Frontal cortex (tissue), 4 donors: ENCODE results near the gene DAW1. TPM values are rescaled to one million over a fixed set of nuclear protein-coding genes. Genes with fewer than 3 reads are reported as not detected.
"Not testable (repeated sequence)": the region's sequence is repeated elsewhere in the genome, so short reads cannot be mapped to it uniquely, and the experiment has no call there.

ENCODE experiments used
- DNase-seq, 2 donors: peaks; one replicate each; pipeline ENCODE4 v3.0.0; 2012; ENCODE audit warnings: low spot score in 2 of 2
- FAIRE-seq: peaks from 2 replicates; lab custom pipeline; 2012; peaks lifted over from hg19 to GRCh38; lab: Jason Lieb, UNC
- total RNA-seq: library from RNA; depleted of rRNA; stranded (reverse); fragments of >200 nt; gene quantifications from one replicate; pipeline ENCODE4 v1.2.3, GENCODE V29; 2014
- donor health status: control.
- donor health status: control.
- donor health status: control.

DAW1 gene
- total RNA-seq: 1.2 TPM

- FAIRE-seq: no peak
- DNase-seq: peak in 1 of 2 donors; percentile 74
Observed at GRCh38 chr2:227871375-227871791, at the start of gene DAW1. DAW1 (plus strand) TSS chr2:227871631; CDS start chr2:227871690, 59 bp downstream.

- FAIRE-seq (no peak), DNase-seq (no peak)
Observed at GRCh38 chr2:227822416-227823003, 48.9 kb upstream of the DAW1 start.

GRCh38 chr2:227823922-227824321, 47.5 kb upstream of the DAW1 start:
- DNase-seq (no peak), FAIRE-seq (no peak)

- FAIRE-seq: no peak
- no peak for DNase-seq
Observed at GRCh38 chr2:227824711-227825110, 46.7 kb upstream of the DAW1 start.

GRCh38 chr2:227826019-227826521, 45.4 kb upstream of the DAW1 start:
- FAIRE-seq: no peak
- peak in 1 of 2 donors; percentile 11 for DNase-seq

- DNase-seq (no peak), FAIRE-seq (no peak)
Observed at GRCh38 chr2:227826563-227826962, 44.9 kb upstream of the DAW1 start.

GRCh38 chr2:227827143-227827542, 44.3 kb upstream of the DAW1 start:
- FAIRE-seq (no peak), DNase-seq (no peak)

GRCh38 chr2:227828477-227828912, 42.9 kb upstream of the DAW1 start:
- no peak for FAIRE-seq
- no peak for DNase-seq

GRCh38 chr2:227829337-227829736, 42.1 kb upstream of the DAW1 start:
- FAIRE-seq: no peak
- DNase-seq: no peak

GRCh38 chr2:227834423-227834822, 37.0 kb upstream of the DAW1 start:
- FAIRE-seq (no peak), DNase-seq (no peak)

GRCh38 chr2:227834916-227835650, 36.3 kb upstream of the DAW1 start:
- DNase-seq (no peak), FAIRE-seq (no peak)

GRCh38 chr2:227839339-227840129, 31.9 kb upstream of the DAW1 start:
- FAIRE-seq, DNase-seq: not testable (repeated sequence)

- DNase-seq: no peak
- FAIRE-seq: no peak
Observed at GRCh38 chr2:227846831-227847230, 24.6 kb upstream of the DAW1 start.

- no peak for FAIRE-seq
Observed at GRCh38 chr2:227848146-227848545, 23.3 kb upstream of the DAW1 start.

GRCh38 chr2:227848586-227848985, 22.8 kb upstream of the DAW1 start:
- FAIRE-seq (no peak), DNase-seq (no peak)

More at GRCh38 chr2:227848146-227848545, 23.3 kb upstream of the DAW1 start:
- DNase-seq: no peak

GRCh38 chr2:227849906-227850305, 21.5 kb upstream of the DAW1 start:
- no peak for FAIRE-seq
- no peak for DNase-seq

- no peak for FAIRE-seq
- no peak for DNase-seq
Observed at GRCh38 chr2:227853204-227853629, 18.2 kb upstream of the DAW1 start.

- DNase-seq (no peak), FAIRE-seq (no peak)
Observed at GRCh38 chr2:227853765-227854271, 17.6 kb upstream of the DAW1 start.

GRCh38 chr2:227855440-227855839, 16.0 kb upstream of the DAW1 start:
- DNase-seq: no peak
- no peak for FAIRE-seq

GRCh38 chr2:227856697-227857096, 14.7 kb upstream of the DAW1 start:
- DNase-seq (no peak), FAIRE-seq (no peak)
